NCI-H510A (cell line): Measurements from ENCODE around the gene ACTL6B.
"Not testable (repeated sequence)": the region's sequence is repeated elsewhere in the genome, so short reads cannot be mapped to it uniquely, and the experiment has no call there.

ENCODE experiments used
- DNase-seq: peaks from one replicate; lab custom pipeline; 2025; lab: John Stamatoyannopoulos, UW

ACTL6B gene

GRCh38 chr7:100655908-100656674 lies at the start of gene ACTL6B:
TSS of gene ACTL6B (minus strand) at chr7:100656448. CDS start at chr7:100656354, 94 bp downstream.
- peak; percentile 58 for DNase-seq

GRCh38 chr7:100705320-100705752 lies 49.1 kb upstream of the ACTL6B start:
- DNase-seq: peak; percentile 17

- not testable (repeated sequence) for DNase-seq
Observed at GRCh38 chr7:100701089-100701488, 44.8 kb upstream of the ACTL6B start.

- no peak for DNase-seq
Observed at GRCh38 chr7:100699018-100699417, 42.8 kb upstream of the ACTL6B start.

- no peak for DNase-seq
Observed at GRCh38 chr7:100696123-100696521, 39.9 kb upstream of the ACTL6B start.

GRCh38 chr7:100694098-100694745 lies 38.0 kb upstream of the ACTL6B start, which contains the start of gene GIGYF1:
TSS of gene GIGYF1 (minus strand) at chr7:100694250. CDS start at chr7:100688238, 6,012 bp downstream.
- DNase-seq: peak; percentile 37

GRCh38 chr7:100693312-100694097 lies 37.3 kb upstream of the ACTL6B start:
- no peak for DNase-seq

- no peak for DNase-seq
Observed at GRCh38 chr7:100692578-100692961, 36.3 kb upstream of the ACTL6B start.

GRCh38 chr7:100691676-100692577 lies 35.7 kb upstream of the ACTL6B start:
- DNase-seq: peak; percentile 17

- no peak for DNase-seq
Observed at GRCh38 chr7:100689230-100690135, 33.2 kb upstream of the ACTL6B start.

GRCh38 chr7:100688326-100688860 lies 32.1 kb upstream of the ACTL6B start:
- DNase-seq: no peak

- no peak for DNase-seq
Observed at GRCh38 chr7:100687751-100688300, 31.6 kb upstream of the ACTL6B start.

- no peak for DNase-seq
Observed at GRCh38 chr7:100687261-100687660, 31.0 kb upstream of the ACTL6B start.

- no peak for DNase-seq
Observed at GRCh38 chr7:100686822-100687211, 30.6 kb upstream of the ACTL6B start.

GRCh38 chr7:100686201-100686821 lies 30.1 kb upstream of the ACTL6B start:
- DNase-seq: no peak

GRCh38 chr7:100685631-100686145 lies 29.4 kb upstream of the ACTL6B start:
- DNase-seq: no peak

- DNase-seq: no peak
Observed at GRCh38 chr7:100685049-100685605, 28.9 kb upstream of the ACTL6B start.

- DNase-seq: no peak
Observed at GRCh38 chr7:100684534-100685042, 28.3 kb upstream of the ACTL6B start.
